ENCODE data around the gene ADAMTS13.

DNA sequence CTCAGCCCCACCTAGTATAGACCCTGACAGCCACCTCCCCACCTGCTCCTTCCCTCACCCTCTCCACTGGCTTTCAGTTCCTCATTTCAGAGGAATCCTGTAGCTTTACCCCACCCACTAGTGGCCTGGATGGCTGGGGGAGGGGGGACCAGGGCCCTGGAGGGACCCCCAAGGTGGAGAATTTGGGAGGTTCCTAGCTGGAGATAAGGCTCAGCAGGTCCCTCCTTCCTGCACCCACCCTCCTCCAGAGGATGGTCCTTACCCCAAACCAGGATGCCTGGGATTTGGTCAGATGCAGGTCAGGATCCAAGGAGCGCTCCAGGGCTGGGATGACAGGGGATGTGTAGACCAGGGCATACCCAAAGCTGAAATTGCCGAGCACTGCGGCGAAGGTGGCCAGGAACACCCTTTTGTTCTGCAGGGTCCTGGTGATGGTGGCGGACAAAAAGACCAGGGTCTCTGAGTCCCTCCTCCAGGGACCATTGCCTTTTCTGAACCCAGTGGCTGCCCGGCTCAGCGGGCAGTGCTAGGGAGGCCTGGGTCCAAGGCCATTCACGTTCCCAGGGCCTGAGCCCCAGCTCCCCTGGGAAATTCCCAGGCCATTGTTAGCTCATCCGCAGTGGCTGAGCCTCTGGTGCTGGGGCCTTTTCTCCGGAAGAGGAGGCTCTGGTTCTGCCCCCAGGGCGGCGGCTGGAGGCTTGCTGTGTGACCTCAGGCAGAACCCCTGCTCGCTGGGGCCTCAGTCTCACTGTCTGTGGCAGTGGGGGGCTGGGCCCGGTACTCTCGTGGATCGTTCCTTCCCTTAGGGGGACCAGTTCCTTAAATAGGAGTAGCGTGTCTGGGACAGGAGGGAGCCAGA is 56.1 kb downstream of the ADAMTS13 start:
- TF ChIP-seq, protein P1, sequence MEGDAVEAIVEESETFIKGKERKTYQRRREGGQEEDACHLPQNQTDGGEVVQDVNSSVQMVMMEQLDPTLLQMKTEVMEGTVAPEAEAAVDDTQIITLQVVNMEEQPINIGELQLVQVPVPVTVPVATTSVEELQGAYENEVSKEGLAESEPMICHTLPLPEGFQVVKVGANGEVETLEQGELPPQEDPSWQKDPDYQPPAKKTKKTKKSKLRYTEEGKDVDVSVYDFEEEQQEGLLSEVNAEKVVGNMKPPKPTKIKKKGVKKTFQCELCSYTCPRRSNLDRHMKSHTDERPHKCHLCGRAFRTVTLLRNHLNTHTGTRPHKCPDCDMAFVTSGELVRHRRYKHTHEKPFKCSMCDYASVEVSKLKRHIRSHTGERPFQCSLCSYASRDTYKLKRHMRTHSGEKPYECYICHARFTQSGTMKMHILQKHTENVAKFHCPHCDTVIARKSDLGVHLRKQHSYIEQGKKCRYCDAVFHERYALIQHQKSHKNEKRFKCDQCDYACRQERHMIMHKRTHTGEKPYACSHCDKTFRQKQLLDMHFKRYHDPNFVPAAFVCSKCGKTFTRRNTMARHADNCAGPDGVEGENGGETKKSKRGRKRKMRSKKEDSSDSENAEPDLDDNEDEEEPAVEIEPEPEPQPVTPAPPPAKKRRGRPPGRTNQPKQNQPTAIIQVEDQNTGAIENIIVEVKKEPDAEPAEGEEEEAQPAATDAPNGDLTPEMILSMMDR (IDR thresholded peaks at IDR 0.05), result no peak
- no peak for TF ChIP-seq POLR2A (IDR thresholded peaks at IDR 0.05)
